Stimulated activated CD4-positive, alpha-beta T cell treated with anti-CD3 and anti-CD28 coated beads, Interleukin-15, amount 100 ng/mL, for 1 hour (primary cell): Measurements from ENCODE around the gene MIER2.
"Not testable (repeated sequence)": the region's sequence is repeated elsewhere in the genome, so short reads cannot be mapped to it uniquely, and the experiment has no call there.

Experiments used
- DNase-seq, 2 donors: peaks; one replicate each; pipeline ENCODE4 v3.0.0-alpha.2; 2020; ENCODE audit warnings: low read depth in 1 of 2, low spot score in 1 of 2

The MIER2 gene

DNA sequence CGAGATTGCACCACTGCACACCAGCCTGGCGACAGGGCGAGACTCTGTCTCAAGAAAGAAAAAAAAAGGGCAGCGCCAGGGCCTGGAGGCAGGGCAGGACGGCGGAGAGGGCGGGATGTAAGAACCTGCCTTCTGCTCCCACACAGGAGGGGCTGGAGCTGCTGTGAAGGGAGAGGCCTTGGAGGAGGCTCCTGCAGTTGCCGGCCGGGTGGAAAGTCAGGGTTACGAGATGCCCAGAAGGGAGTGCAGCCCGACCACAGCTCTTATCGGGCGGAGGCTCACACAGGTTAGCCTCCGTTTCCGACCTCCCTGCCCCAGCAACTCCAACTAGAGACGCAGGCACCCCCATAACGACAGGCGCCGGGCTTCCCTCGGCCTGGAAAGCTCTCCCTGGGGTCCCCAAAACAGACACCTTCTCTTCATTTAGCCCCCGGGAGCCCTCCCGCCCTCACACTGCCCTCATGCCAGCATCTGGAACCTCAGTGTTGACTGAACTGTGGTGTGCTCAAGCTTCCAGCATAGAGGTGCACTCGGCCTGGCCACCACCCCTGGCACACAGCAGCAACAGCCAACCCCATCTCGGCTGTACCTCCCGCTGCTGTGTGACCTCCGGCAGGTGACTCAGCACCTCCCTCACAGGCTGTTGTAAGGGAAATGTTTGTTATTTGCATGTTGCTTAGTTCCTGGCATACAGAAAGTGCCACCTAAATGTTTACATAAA, 54.8 kb downstream of the MIER2 start:
- no peak for DNase-seq

DNA sequence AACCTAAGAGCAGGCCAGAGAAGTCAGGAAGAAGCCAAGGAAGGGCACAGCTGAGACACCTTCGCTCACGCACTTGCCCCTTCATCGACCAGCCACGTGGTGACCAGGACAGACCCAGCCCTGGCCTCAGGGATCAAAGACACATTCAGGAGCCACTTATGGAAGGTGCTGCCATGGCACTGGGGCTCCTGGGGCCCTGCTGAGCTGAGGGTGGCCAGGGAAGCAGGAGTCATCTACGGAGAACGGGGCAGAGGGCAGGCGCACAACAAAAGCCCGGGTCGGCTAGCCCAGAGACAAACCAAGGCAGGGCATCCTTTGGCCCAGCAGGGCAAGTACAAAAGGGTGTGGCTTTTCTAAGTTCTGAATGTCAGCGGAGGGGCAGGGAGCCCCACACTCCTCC, 55.7 kb downstream of the MIER2 start:
- no peak for DNase-seq

DNA sequence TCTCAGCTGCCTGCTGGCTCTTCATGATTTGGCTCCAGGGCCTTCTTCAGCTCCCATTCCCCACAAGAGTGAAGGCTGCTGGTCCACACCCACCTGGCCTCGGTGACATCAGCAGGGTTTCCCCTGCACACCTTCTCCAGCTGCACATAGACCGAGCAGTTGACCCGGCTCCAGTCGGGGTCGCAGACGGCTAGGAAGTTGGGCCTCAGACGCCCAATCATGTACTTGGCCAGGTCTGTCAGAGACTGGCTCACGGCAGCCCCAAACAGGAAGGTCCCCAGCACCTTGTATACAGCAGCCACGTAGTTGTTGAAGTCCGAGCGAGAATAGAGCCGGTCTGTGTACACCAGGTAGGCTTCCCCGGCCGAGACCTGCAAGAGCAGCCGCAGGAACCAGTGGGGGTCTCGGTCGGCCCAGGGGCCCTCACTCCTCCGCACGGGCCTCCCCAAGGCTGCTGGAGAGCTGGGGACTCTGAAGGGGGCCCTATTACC, 57.2 kb downstream of the MIER2 start:
- DNase-seq, result no peak

DNA sequence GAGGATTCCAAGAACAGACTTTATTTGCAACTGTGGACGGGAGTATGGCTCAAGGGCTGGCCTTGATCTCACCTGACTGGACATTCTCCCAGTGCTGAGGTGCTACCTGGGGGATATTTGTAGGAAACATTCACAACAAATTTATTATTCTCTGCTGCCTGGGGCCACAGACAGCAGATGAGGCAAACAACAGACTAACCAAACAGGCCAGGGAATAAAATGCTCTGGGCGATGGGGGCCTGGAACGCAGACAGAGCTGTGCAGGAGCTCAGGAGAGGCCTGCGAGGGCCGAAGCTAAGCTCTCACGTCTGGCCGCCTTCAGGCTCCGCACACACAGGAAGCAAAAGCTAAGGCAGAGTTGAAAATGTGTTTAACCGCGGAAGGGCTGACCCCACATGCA, 61.2 kb downstream of the MIER2 start:
- no peak for DNase-seq

DNA sequence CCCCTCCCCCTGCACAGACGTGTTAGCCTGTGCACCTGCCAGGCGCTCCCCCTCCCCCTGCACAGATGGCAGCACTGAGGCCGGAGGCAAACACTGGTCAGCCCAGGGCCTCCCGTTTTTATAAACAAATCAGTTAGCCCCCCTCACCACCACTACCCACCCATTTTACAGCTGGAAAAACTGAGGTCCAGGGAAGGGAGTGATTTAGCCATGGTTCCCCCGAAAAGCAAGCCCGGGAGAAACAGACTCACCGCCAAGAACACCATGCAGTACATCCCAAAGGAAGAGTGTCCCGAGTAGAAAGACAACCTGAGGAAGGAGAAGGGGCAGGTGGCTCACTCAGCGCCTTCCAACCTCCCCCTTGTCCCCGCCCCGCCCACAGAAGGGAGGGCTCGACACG, 62.1 kb downstream of the MIER2 start:
- no peak for DNase-seq

DNA sequence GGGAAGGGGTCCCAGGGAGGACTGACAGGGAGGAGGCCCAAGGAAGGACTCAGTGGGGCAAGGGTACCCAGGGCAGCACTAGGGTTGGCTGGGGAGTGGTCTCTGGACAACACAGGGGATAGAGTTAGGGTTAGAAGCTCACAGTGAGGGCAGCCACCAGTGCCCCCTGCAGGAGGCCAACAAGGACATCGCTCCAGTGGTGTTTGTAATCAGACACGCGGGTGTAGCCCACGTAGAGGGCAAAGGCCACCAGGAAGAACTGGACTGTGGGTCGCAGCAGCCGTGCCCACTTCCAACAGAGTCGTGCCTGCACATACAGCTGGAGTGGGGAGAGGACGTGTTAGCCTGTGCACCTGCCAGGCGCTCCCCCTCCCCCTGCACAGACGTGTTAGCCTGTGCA, 62.6 kb downstream of the MIER2 start:
- no peak for DNase-seq

DNA sequence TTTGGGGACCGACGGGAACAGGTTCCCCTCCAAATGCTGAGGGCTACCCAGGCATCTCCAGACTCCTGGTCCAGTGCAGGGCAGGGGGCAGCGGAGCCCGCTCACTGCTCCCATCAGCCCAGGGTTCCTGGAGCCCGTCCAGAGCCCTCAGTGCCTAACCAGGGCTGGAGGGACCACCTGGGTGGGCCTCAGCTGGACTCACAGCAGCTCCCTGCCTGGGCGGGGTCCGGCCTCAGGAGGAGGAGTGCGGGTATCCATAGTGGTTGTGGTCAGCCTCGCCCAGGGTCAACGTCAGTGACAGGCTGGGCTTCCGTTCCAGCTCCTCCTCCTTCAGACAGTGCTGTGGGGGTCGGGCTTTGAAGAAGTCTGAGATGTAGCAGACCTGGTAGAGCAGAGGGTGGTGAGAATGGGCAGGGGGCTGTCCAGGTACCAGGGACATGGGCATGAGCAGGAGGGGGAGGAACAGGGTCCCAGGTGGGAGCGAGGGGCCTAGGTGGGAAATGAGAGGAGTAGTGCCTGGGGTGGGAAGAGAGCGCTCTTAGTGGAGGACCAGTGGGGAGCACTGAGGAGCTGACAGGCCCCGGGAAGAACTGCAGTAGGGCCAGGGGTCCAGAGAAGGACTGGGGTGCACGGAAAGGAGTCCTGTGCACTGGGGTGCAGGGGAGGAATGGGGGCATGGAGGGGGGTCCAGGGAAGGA, 63.3 kb downstream of the MIER2 start:
- DNase-seq, result no peak

DNA sequence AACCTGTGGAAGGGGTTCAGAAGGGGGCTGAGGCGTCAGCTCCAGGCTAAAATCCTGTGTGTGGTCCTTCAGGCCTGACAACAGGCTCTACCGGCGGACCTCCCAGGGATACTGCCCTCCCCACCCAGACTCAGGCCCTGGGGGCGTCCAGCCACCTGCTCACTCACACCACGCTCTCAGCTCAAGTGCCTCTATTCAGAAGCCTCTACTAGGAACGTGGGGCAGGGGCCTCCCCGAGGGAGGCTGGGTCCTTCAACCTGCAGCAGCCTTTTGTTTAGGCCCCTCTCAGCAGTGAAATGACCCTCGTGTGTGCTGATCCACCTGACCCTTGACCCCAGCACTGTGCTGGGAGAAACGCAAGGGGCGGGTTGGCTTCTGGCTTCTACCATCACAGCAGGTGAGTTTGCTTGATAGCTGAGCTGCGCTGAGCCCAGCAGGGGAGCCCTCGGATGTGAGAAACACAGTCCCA, 64.0 kb downstream of the MIER2 start:
- DNase-seq, result no peak

DNA sequence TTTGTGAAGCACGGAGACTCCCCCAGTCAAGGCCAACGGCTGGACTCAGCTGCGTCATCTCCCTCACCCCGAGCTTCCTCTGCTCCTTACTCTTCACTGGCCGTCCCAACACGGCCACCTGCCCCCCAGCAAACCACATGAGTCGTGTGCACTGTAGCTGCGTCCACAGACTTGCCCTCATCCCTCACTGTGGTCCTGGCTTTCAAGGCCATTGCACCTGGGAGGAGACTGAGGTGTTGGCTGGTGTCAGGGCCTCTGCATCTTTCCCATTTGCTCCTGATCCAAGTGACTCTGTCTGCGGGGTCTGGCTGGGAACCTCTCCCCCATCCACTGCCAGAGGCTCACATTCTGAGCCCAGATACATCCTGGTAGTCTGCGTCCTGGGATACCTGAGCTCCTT, 64.9 kb downstream of the MIER2 start:
- no peak for DNase-seq

DNA sequence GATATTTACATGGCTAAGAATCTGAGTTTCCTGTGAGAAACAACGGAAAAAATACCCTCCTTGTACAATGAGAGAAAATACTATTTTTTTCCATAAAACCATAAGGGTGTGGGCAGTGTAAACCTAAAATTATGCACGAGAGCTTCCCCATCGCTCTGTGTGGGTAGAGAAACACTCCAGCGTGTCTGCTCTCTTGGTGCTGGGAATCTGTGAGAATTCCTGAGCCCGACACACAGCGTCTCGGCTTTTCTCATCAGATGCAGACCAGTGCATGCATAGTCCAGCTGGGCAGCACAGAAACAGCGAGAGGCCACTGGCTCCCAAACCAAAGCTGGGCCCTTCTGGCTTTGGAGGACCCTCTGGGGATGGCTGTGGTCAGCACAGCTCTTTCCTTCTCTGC, 65.4 kb downstream of the MIER2 start:
- no peak for DNase-seq

DNA sequence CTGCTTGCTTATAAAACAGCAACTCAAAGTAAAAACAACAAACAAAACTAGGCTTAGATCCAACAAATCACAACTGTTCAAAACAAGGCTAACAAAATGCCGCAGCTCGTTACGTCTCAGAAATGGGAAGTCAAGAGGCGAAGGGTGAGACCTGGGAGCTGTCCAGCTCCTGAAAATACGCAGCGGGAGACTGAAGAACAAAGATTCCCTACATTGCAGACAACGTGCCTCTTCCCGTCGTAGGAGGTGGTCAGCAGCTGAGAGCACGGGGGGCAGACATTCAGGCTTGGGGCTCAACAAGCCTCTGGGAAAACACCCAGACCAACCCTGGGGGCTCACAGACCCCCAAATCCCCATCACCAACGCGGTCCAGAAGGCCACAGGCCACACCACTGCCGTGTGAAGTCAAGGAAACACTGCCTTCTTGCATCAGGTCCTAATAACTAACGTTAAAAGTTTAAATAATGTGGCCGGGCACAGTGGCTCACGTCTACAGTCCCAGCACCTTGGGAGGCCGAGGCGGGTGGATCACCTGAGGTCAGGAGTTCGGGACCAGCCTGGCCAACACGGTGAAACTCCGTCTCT, 66.9 kb downstream of the MIER2 start:
- no peak for DNase-seq

DNA sequence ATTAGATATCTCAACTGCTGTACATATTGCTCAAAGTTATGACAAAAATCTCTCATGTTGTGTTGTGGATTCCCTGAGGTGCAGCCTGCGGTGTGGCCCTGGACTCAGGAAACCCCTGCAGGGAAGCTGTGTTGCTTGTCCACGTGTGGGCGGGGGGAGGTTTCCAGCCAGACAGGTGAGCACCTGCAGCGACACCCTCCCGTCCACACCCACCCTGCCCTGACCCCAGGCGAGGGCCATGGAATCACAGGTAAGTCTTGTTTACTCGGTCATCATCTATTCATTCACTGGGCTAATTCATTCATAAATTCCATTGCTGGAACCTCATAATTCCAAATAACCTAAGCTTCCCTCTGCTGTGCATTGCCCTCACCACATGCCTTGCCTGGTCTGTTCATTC, 67.5 kb downstream of the MIER2 start:
- DNase-seq, result no peak

DNA sequence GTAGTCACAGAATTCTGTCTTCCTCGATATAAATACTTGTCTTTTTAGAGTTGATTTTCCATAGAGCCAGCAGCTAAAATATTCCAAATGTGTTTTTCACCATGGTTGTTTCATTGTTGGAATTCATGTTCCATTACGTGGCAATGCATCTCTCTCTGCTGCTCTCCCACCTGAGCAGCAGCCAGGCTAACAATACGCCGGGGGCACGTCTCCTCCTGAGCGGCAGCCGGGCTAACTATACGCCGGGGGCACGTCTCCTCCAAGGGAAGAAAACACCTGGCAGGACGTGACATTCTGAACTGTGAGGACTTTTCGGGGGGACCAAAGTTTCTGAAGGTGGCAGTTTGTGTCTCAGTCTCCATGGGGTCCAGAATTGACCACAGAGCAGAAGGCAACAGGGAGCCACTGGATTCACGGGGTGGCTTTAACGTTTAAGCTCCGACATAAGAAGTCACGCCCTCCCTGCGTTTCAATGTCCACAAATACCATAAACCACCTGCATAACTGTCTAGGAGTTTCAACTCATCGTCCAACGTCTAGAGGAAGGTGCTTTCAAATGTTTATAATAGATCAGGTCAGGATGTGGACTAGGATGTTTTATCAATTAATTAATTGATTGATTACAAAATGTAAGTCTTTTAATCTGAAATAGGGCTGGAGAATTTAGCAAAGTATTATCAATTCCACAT, 68.5 kb downstream of the MIER2 start:
- DNase-seq, result no peak

DNA sequence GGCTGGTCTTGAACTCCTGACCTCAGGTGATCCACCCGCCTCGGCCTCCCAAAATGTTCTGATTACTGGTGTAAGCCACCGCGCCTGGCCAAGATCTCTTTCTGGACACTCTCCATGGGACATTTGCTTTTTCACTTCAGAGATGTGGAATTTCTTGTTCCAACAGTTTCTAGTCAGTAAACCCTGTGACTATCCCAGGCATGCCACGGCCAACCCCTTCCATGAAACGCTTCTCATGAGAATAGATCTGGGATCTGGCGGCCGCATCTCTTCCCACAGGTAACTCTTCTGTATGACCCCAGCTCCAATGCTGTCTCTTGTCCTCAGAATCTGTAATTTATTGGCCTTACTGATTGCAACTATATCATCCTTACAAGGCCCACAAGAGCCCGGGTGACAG, 69.6 kb downstream of the MIER2 start:
- DNase-seq, result no peak

DNA sequence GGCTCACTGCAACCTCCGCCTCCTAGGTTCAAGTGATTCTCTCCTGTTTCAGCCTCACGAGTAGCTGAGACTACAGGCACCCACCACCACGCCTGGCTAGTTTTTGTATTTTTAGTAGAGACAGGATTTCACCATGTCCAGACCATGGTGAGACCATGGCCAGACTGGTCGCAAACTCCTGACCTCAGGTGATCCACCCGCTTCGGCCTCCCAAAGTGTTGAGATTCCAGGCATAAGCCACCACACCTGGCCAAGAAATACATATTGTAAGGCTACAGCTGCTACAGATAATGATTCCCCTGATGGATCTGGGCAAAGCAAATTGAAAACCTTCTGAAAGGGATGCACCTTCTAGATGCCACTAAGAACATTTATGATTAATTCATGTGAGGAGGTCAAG, 71.2 kb downstream of the MIER2 start:
- DNase-seq, result no peak

DNA sequence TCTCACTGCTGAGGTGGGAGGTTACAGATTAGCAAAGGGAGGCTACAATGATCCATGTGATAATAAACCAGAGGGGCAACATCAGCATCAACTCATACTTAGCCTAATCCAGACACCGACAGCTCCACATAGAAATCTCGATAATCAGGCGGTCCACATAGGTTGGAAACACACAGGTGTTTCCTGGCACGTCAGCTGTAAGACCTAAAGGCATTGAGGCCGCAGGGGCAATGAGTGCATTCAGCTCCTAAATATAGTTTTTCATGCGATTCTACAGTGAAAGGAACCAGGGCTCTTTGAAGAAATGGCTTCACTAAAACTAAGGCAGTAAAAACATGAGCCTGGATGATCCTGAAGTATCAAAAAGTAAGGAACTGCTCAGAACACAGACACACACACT, 72.7 kb downstream of the MIER2 start:
- DNase-seq, result no peak

DNA sequence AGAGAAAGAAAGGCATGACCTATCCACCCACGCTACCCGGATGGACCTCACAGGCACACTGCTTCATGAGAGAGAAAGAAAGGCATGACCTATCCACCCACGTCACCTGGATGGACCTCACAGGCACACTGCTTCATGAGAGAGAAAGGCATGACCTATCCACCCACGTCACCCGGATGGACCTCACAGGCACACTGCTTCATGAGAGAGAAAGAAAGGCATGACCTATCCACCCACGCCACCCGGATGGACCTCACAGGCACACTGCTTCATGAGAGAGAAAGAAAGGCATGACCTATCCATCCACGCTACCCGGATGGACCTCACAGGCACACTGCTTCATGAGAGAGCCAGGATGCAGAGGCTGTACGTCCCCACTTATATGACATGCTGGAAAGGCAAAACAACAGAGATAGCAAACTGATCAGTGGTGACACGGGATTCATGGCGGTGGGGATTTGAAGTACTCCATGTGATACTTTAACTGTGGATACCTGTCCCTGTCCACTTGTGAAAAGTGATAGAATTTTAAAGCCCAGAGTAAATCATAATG, 73.8 kb downstream of the MIER2 start:
- not testable (repeated sequence) for DNase-seq

DNA sequence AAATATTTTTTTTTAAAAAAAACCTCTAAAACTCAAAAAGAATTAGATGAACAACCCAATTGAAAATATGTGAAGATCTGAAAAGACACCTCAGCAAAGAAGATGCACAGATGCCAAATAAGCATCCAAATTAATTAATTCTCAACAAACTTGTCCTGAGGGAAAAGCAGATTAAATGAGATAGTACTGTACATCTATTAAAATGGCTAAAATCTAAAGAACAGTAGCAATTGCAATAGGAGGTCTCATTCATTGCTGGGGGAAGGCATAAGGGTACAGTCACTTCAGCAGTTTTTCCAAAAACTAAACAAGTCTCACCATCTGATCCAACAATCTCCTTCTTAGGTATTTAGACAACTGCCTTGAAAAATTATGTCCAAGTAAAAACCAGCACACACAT, 75.4 kb downstream of the MIER2 start:
- DNase-seq, result no peak

DNA sequence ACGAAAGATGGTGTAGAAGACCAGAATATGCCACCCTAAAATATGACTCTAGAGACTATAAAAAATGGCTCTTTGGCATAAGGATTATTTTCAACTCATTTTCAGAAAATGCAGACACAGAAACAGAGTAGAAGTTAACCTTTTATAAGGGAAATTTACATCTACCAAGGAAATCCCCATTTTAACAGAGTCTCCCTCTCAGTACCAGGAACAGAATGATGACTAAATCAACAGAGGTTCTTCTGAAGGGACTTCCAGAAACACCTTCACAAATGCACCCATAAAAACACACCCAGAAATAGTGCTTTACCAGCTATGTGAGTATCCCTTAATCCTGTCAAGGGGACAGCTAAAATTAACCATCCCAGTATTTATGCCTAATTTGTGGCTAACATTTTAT, 82.5 kb downstream of the MIER2 start:
- no peak for DNase-seq

DNA sequence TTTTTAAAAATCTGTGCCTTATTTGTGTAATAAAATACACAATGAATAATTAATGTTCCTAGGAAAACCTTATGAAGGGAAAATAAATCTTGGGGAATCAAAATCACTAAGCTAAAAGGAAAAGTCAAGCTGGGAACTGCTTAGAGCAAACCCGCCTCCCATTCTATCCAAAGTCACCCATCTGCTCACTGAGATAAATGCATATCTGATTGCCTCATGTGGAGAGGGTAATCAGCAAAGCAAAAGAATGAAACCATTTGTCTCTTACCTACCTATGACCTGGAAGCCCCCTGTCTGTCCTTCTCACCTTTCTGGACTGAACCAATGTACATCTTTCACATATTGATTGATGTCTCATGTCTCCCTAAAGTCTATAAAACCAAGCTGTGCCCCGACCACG, 87.8 kb downstream of the MIER2 start:
- not testable (repeated sequence) for DNase-seq
